HG03196 (cell line): Measurements from ENCODE around the gene PRKCE.
"Not testable (repeated sequence)": the region's sequence is repeated elsewhere in the genome, so short reads cannot be mapped to it uniquely, and the experiment has no call there.

ENCODE experiments used
- ATAC-seq: cut with Tn5 transposase; IDR thresholded peaks from one replicate; pipeline ENCODE4 v1.9.1; 2021; ENCODE audit not compliant: unreplicated experiment

PRKCE gene

DNA sequence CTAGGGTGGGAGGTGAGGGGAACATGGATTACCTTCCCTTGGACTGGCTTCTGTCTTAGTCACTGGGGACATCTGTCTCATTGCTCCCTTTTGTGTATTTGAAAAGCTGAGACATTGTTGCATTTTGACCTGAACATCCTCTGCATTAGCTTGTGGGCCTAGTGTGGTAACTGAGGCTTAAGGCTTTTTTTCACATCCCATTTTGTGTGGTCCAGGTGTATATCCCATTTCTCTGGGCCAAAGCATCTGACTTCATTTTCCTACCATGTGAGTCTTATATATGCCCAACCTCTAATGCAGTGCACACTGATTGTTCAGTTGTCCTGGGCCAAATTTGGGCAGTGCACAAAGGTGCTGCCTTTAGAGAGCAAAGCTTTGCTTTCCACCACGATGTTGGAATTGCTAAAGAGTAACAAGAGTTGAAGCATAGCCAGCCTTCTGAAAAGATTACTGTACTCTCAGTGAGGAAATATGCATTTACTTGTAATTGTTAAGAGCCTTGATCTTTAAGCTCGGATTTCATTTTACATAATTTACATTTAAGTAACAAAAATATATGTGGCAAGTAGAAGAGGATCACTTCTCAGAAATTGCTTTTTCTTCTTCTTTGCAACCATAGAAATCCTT, 13.3 kb downstream of the PRKCE start:
- ATAC-seq, result no peak

DNA sequence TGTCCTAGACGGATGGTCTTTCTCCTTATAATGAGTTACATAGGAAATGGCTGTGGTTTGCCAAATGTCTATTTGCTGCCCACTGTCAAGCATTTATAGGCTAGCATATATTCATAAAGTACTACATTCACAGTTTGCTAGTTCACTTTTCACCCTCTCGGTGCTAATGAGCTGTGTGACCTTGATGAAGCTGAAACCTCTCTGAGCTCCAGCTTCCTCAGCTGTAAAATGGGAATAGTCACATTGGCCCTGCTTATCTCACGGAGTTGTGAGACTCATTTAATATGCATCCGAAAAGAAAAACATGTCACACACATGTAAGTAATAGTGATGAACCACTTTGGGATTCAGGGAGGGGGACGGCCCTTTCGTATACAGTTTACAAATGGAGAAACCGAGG, 17.0 kb downstream of the PRKCE start:
- no peak for ATAC-seq

DNA sequence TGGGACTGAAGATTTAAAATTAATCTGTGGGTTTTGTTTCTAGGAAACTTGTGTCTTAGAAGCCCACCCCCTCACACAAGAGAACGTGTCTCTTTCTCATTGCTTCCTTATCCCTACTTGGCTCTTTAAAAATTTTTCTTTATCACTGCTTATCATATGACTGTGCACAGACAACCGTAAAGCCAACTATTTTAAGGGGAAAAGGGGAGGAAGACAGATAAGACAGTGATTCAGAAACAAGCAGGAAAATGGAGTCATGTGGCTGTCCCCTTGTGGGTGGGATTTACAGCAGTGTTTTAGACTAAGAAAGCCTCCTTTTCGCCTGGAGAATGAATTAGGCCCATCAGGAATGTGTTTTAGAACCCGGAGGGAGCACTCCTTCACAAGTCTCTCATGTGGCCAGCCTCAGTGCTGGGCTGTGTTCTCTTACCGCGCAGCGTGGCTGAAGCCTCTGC, 17.6 kb downstream of the PRKCE start:
- ATAC-seq, result no peak

DNA sequence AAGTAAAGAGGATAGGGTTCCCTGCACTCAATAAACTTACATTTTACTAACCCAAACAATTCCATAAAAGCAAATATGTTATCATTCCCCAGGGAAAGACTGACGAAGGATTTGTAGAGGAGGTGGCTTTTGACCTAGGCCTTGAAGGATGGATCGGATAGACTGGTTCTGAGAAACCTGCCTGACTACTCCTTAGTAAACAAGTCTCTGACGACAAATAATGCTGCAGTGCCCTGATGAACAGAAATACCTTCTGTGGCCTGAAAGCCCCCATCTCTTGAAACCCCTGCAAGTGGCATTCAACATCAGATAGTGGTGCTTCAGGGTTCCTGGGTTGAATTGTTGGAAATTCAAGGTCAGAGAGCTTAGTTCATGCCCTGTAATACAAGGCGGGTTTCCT, 19.2 kb downstream of the PRKCE start:
- no peak for ATAC-seq

DNA sequence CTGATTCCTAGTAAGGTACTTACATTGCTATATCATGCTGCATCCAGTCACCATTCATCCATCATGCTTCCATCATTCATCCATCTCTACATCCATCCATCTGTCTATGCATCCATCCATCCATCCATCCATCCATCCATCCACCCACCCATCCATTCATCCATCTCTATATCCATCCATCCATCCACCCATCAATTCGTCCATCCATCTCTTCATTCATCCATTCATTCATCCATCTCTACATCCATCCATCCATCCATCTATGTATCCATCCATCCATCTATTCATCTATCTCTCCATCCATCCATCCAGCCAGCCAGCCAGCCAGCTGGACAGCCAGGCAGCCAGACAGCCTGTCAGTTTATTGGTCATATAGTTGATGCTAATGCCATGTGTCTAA, 20.7 kb downstream of the PRKCE start:
- ATAC-seq, result no peak

DNA sequence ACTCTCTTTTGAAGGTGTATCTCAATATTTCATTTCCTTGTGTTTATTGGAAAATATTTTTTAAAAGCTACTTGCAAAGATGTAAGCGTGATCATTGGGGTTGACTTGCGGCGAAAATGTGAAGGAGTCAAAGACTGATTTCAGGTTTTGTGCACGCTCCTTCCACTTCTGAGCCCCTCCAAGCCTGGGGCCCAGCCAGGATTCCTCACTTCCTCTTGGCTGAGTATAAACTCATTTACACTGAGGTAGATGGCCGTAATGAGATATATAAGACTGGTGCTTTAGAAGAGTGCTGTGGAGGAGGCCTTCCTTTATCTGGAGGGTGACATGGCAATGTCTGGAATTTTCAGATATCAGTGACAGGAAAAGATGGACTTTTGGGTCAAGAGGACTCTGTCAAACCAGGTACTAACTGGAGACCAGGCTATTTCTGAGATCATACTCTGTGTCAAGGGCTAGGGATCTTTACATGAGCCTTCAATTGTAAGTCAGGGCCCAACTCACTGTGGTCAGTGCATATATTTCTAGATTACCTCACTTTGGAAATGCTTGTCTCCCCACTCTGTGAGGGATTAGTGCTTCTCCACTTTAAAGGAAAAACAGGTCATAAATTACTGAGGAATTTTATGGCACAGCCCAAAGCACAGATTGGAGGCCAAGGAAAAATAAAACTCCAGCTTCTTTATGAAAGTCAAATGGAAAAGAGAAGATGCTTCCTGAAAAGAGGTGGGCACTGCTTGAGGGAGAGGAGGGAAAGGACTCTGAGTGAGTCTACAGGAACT, 22.8 kb downstream of the PRKCE start:
- ATAC-seq, result no peak

DNA sequence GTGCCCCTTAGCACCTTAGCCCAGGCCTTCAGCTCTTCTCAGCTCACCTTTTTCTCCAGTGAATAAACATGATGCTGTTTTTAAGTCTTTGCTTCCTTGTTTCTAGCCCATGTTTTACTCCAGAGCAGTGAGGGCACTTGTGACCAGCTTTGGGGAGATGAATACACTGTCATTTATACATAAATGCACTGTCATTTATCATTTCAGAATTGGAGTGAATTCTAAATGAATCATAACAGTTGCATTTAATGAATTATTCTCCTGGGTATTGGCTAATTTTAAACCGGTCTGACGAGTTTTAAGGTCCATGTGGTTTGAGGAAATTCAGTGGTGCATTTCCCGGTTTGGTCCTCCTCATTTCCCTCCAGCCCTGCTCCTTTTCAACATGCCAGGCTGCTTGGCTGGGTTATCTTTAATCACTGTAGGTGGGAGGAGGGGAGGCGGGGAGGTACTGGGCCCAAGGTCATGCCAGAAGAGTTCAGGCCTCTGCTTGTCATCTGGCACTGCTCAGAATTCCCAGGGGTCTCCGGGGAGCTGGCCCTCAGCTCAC, 23.9 kb downstream of the PRKCE start:
- ATAC-seq, result no peak

DNA sequence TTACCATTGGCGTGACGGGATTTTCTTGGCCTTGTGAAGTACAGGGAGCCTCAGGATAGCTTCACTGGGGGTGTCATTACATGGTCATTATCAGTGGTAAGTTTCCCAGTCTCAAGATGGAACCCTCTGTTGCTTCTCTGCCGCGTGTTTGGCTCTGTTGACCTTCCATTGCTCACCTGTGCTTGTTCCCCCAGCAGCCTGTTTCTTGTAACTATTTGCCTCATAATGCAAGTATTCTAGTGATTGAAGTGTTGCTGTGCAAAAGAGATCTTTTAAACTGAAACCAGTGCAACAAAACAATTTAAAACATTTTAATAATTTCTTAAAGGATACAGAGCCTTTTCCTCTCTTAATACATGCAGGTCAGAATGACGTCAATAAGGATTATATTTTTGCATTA, 24.6 kb downstream of the PRKCE start:
- ATAC-seq, result no peak

DNA sequence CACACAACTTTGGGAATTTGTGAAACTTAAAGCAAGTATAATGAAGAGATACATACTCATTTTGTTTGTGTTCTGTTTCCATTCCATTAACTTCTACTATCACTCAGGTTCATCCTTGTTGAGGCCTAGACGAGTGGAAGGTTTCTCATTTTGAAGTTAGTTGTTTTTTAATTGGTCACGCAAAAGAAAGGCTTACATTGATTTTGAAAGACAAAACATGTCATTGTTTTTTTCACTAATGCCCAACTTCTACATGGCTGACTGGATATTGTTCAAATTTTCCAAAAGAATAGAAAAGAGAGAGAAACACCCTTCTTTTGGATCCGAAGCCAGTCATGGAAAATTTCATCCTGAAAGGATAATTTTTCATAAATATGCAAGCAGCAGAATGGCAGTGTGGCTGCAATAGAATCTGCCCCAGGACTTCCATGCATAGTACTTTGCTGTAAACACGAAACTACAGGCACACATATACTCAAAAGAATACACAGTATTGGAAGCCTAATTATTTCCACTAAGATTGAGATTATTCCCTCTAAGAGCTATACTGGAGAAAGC, 27.4 kb downstream of the PRKCE start:
- ATAC-seq, result no peak

DNA sequence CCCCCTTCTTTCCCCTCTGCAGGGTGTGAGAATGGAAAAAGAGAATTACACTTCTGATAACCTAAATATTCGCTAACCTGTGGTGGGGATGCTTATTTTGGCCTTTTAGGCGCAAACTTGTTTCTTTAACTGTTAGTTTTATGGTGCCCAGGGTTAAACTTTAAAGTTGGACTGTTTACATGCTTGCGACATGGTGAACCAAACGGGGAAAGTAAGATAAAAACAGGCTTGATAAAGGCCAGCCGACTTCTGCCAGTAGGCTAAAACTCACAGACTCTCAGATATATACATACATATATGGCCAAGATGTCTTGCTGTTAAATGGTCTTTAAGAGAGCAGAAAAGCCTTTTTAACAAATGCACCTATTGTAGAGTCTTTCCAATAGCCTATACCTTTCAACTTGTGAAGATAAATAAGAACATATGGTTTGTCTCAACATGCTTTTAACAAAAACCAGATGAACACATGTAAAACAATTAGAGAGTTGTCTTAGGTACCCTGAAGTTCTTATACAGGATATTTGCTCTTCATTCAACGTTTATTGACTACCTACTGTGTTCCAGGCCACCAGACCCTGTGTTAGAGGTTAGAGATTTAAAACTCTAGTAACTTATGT, 29.0 kb downstream of the PRKCE start:
- no peak for ATAC-seq

DNA sequence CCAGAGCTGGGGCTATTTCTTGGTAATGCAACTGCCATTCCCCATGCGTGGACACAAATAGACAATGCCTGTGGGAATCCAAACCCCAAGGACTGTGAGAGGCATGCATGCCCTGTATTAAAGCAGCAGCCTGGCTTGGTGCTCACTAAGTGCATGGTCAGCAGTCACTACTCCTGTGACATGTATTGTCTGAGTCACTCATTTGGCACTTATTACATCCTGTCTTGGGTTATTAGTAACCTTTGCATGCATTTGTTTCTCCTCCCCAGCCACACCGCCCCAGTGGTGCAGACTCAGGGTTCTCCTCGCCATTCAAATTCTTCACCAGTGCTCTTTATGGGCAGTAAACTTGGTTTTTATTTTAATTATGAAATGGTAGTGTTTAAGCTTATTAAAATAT, 30.2 kb downstream of the PRKCE start:
- ATAC-seq, result peak; percentile 88

DNA sequence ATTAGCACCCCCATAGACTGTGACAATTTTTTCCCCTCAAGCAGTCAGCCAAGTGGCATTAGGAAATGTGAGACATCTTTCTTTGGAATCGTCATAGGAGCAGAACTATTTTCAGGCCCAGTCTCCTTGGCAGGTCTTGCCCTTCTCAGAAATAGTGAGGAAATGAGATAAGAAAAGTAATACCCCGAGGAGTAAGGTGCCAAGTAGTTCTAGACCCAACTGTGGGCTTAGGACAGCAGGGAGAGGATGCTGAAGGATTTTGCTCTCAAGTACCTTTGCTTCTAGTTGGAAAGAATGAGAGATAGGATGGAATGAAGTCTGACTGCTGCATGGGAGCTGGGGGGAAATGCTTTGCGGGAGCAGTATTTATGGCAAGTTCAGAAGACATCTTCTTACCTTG, 31.8 kb downstream of the PRKCE start:
- no peak for ATAC-seq

DNA sequence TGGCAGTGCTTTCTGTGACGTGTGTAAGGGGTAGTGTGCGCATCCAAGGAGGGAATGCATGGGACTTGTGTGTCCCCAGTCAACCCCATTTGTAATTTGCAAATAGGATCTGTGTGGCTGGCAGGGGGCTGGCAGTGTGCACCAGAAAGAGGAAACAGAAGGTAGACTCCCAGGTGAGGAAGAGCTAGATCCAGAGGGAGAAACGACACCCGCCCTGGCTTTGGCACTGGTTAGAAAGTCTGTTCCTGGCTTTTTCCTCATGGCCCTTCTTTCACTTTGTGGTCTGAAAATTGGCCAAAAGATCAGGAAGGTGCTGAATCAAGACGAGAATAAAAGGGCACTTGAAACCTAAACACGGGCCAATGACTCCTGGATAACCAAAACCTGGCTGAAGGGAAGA, 33.3 kb downstream of the PRKCE start:
- ATAC-seq, result no peak

DNA sequence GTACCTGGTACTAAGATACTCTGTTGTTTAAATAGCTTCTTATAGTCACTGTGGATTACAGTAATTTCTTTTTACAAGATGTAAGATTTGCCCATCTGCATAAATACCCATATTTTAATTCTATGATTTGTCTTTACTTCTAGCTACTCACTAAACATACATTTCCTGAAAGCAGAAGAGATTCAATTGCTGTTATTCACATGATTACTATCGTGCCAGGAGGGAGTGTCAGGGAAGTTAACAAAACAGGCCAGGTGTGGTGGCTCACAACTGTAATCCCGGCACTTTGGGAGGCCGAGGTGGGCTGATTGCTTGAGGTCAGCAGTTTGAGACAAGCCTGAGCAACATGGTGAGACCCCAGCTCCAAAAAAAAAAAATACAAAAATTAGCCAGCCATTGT, 33.8 kb downstream of the PRKCE start:
- ATAC-seq, result no peak

DNA sequence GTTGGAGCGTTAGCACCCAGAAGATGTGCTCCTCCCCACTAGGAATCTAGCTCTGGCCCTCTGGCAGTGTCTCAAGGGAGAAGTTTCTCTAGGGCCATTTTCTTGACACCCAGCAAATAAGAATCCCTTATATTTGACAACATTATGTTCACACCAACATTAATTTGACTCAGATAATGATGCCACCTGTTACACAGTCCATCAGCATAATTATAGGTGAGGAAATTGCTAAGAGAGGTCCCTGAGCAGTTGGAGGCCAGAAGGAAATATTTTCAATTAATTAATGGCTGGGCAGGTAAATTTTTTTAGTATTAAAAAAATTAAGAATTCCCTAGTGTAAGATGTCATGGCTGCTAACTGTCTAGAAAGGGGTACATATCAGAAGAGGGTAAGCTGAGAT, 36.5 kb downstream of the PRKCE start:
- ATAC-seq, result no peak

DNA sequence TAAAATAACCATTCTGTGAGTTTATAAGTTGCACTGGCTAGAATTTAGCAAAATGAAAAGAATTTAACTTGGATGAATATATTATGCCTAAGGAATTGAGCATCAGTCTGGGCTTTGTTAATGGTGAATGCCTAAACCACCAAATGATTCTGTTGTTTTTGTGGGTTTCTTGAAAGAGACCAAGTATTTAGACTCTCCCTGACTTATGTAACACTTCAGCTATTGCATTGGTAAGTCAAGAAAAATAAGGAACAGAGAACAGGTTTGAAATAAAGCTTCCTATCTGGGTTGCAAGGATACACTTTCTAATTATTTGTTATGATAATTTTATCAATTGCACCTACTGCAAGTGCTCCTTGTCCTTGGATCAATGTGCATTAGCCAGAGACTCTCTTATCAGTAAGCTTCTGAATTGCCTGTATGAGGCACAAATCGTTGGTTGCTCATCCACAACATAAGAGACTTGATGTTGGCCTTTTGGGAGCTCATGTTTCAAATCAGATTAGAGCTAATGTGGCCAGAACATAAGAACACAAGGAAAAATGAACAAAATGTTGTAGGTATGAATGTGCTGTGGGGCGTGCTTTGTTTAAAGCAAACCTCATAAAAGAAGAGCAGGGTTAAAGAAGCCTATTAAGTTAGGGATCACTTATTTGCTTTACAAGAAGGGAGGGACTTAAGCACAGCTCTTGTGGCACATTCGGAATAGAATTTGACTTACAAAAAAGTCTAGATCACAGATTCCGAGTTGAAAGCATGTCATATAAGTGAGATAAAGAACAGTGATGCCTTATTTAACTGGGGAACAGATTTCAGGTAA, 37.2 kb downstream of the PRKCE start:
- ATAC-seq, result no peak

DNA sequence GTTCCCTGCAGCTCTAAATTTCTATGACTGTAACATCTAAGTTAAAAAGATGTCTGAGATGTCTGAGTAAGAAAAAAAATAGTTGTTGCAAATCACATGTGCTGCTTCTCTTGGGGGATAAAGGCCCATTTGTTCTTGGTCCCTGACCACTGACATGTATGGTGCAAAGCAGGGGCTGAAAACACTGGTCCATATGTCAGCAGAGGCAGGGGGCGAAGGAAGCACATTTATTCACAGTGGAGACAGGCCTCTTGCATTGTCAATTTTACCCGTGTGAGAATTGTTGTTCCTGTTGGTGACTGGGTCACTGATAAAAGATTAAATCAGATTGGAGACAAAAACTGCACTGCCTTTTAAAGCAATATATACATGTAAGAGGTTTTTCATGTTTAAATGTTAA, 38.8 kb downstream of the PRKCE start:
- ATAC-seq, result no peak

DNA sequence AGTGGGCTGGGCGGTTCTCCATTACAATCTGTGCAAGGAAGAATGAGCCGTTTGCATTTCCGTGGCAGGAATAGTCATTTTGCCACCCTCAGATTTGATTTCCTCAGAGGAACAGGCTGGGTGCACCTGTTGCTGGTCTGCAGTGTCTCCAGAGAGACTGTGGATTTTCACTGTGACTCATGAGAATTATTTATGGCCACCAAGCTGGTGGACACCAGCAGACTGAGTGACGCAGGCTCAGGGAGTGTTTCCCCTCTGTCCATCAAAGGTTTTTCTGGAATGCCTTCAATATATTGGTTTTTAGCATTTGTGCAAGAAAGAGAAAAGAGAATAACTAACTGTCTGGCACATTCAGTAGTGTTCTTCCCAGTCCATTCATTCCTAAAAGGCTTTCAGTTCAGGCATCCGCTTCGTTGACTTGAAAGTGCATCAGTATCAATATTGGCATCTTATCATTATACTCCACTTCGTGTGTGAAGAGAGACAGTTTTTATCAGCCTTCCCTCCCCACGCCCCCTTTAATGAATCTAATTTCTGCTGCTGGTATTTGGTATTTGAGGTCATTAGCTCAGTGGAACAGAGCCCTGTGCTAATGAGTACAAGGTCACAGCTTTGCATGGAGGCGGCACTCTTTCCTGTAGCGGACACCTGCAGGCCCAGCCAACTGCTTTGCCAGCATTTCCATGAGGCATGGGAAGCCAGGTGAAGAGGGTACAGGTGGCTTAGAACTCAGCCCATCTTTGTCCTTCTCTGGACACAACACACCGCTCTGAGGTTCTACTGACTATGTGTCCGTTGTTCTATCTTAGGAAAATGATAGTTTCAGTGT, 39.9 kb downstream of the PRKCE start:
- peak; percentile 49 for ATAC-seq

DNA sequence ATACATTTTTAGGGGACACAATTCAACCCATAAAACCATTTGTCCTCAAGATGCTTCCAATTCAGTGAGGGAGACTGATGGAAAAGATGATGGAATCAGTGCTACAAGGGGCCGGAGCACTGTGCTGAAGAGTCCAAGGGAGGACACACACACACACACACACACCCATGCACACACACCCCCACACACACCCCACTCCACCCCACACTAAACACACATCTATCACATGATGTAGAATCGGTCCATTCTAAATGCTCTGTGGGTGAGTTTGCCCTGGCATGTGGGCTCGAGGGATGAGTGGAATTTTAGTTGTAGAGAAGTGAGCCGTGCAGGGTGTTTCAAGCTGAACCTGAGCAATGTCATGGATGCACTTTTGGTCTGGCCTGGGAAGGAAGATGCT, 41.1 kb downstream of the PRKCE start:
- no peak for ATAC-seq

DNA sequence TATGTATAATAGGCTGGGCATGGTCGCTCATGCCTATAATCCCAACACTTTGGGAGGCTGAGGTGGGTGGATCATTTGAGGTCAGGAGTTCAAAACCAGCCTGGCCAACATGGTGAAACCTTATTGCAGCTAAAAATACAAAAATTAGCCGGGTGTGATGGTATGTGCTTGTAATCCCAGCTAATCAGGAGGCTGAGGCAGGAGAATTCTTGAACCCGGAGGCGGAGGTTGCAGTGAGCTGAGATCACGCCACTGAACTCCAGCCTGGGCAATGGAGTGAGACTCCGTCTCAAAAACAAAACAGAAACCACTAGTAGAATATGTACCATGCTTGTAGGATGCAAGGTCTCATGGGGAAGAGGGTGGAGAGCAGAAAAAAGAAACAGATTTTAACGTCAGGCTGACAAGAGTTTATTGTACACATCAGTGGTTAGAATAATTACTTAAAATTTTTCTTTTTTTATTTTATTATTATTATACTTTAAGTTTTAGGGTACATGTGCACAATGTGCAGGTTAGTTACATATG, 44.1 kb downstream of the PRKCE start:
- not testable (repeated sequence) for ATAC-seq
